Stomach smooth muscle (tissue), 2 donors: ENCODE results near the gene RNF121.

Experiments
- H3K27ac ChIP-seq: one replicate; pipeline ENCODE4 v1.7.0; 2013; ENCODE audit warnings: mild to moderate bottlenecking, low read length, inconsistent platforms
- H3K27me3 ChIP-seq, 2 donors: one replicate each; pipeline ENCODE4 v1.7.0; 2013; ENCODE audit warnings: low read length in 2 of 2; ENCODE audit not compliant: insufficient read depth in 2 of 2, control insufficient read depth in 1 of 2
- H3K36me3 ChIP-seq, 2 donors: one replicate each; pipeline ENCODE4 v1.7.0; 2013; ENCODE audit warnings: low read length in 2 of 2; ENCODE audit not compliant: control insufficient read depth in 2 of 2, insufficient read depth in 2 of 2
- H3K4me1 ChIP-seq: one replicate; pipeline ENCODE4 v1.7.0; 2013; ENCODE audit warnings: low read length; ENCODE audit not compliant: control insufficient read depth, insufficient read depth
- H3K4me3 ChIP-seq, 2 donors: one replicate each; pipeline ENCODE4 v1.7.0; 2013; ENCODE audit warnings: low read length in 2 of 2
- H3K9ac ChIP-seq, 2 donors: one replicate each; pipeline ENCODE4 v1.7.0; 2013; ENCODE audit warnings: low read length in 2 of 2, mild to moderate bottlenecking in 1 of 2
- H3K9me3 ChIP-seq, 2 donors: one replicate each; pipeline ENCODE4 v1.7.0; 2013; ENCODE audit warnings: low read length in 2 of 2; ENCODE audit not compliant: control insufficient read depth in 2 of 2
- donor health status: healthy.
- donor health status: Pancreatic carcinoma.

The RNF121 gene

GRCh38 chr11:71999362-71999761 lies 70.5 kb downstream of the RNF121 start:
- Histone ChIP-seq H3K4me1 (peaks cover 23% of the 10 kb centered on the region), H3K4me3 (peak overlapping the region; percentile 54 to 58), H3K27ac (peak overlapping the region; percentile 73), H3K36me3 (peaks cover 25 to 28% of the 10 kb centered on the region in 2 donors), H3K9me3 (no peaks in the 10 kb centered on the region), H3K27me3 (no peaks in the 10 kb centered on the region), H3K9ac (peak overlapping the region; percentile 36 to 47)

- peak overlapping the region; percentile 54 to 58 for H3K4me3 ChIP-seq
- H3K9ac ChIP-seq, result peak overlapping the region; percentile 36 to 47
- no peaks in the 10 kb centered on the region for H3K9me3 ChIP-seq
- H3K27ac ChIP-seq, result peak overlapping the region; percentile 73
- peaks cover 23% of the 10 kb centered on the region for H3K4me1 ChIP-seq
- peaks cover 29 to 33% of the 10 kb centered on the region in 2 donors for H3K36me3 ChIP-seq
- H3K27me3 ChIP-seq, result no peaks in the 10 kb centered on the region
Observed at GRCh38 chr11:71999798-72000197, 71.0 kb downstream of the RNF121 start.

GRCh38 chr11:72000202-72000867 lies 71.5 kb downstream of the RNF121 start:
- peak overlapping the region; percentile 36 for H3K9ac ChIP-seq
- peak overlapping the region; percentile 54 to 58 for H3K4me3 ChIP-seq

GRCh38 chr11:72001285-72001684 lies 72.4 kb downstream of the RNF121 start:
- Histone ChIP-seq H3K27me3 (no peaks in the 10 kb centered on the region), H3K9me3 (no peaks in the 10 kb centered on the region), H3K9ac (no peak overlapping the region), H3K4me1 (peaks cover 32% of the 10 kb centered on the region), H3K36me3 (peaks cover 44% of the 10 kb centered on the region in 2 donors), H3K4me3 (no peak overlapping the region), H3K27ac (peak overlapping the region; percentile 73)

More at GRCh38 chr11:72000202-72000867, 71.5 kb downstream of the RNF121 start:
- Histone ChIP-seq H3K27me3 (no peaks in the 10 kb centered on the region), H3K4me1 (peaks cover 28% of the 10 kb centered on the region), H3K9me3 (no peaks in the 10 kb centered on the region), H3K36me3 (peaks cover 35 to 38% of the 10 kb centered on the region in 2 donors), H3K27ac (peak overlapping the region; percentile 73)

- no peak overlapping the region for H3K9ac ChIP-seq
- H3K4me3 ChIP-seq, result no peak overlapping the region
- peaks cover 32% of the 10 kb centered on the region for H3K4me1 ChIP-seq
- H3K27me3 ChIP-seq, result no peaks in the 10 kb centered on the region
- H3K27ac ChIP-seq, result peak overlapping the region; percentile 6
- no peaks in the 10 kb centered on the region for H3K9me3 ChIP-seq
- peaks cover 51 to 52% of the 10 kb centered on the region in 2 donors for H3K36me3 ChIP-seq
Observed at GRCh38 chr11:72001834-72002591, 73.2 kb downstream of the RNF121 start.

- Histone ChIP-seq H3K9ac (no peak overlapping the region), H3K36me3 (peaks cover 61 to 63% of the 10 kb centered on the region in 2 donors), H3K27ac (peak overlapping the region; percentile 11), H3K4me3 (no peak overlapping the region), H3K27me3 (no peaks in the 10 kb centered on the region), H3K4me1 (peaks cover 32% of the 10 kb centered on the region), H3K9me3 (no peaks in the 10 kb centered on the region)
Observed at GRCh38 chr11:72002841-72003775, 74.3 kb downstream of the RNF121 start.

GRCh38 chr11:72003776-72004171 lies 74.9 kb downstream of the RNF121 start:
- no peaks in the 10 kb centered on the region for H3K27me3 ChIP-seq
- no peak overlapping the region for H3K4me3 ChIP-seq
- no peaks in the 10 kb centered on the region for H3K9me3 ChIP-seq
- no peak overlapping the region for H3K9ac ChIP-seq
- H3K27ac ChIP-seq, result no peak overlapping the region
- H3K36me3 ChIP-seq, result peaks cover 68 to 69% of the 10 kb centered on the region in 2 donors
- peaks cover 32% of the 10 kb centered on the region for H3K4me1 ChIP-seq

GRCh38 chr11:72004515-72005346 lies 75.9 kb downstream of the RNF121 start:
- Histone ChIP-seq H3K4me1 (peaks cover 23% of the 10 kb centered on the region), H3K36me3 (peaks cover 75 to 76% of the 10 kb centered on the region in 2 donors), H3K27me3 (no peaks in the 10 kb centered on the region), H3K9ac (no peak overlapping the region), H3K27ac (peak overlapping the region; percentile 24), H3K4me3 (no peak overlapping the region), H3K9me3 (no peaks in the 10 kb centered on the region)

GRCh38 chr11:72005347-72006260 lies 76.8 kb downstream of the RNF121 start:
- H3K9me3 ChIP-seq, result no peaks in the 10 kb centered on the region
- no peak overlapping the region for H3K4me3 ChIP-seq
- H3K27me3 ChIP-seq, result no peaks in the 10 kb centered on the region
- peaks cover 15% of the 10 kb centered on the region for H3K4me1 ChIP-seq
- H3K27ac ChIP-seq, result peak overlapping the region; percentile 31
- H3K36me3 ChIP-seq, result peaks cover 84% of the 10 kb centered on the region in 2 donors
- H3K9ac ChIP-seq, result no peak overlapping the region
